ENCODE data around the gene KRTAP9-7.

KRTAP9-7 gene

GRCh38 chr17:41322903-41323895 lies 47.7 kb downstream of the KRTAP9-7 start:
- DNase-seq: no peak

- DNase-seq: no peak
Observed at GRCh38 chr17:41324180-41325075, 48.9 kb downstream of the KRTAP9-7 start.

- DNase-seq: no peak
Observed at GRCh38 chr17:41325126-41325525, 49.6 kb downstream of the KRTAP9-7 start.

GRCh38 chr17:41325611-41326010 lies 50.1 kb downstream of the KRTAP9-7 start:
- no peak for DNase-seq
